Measurements from ENCODE around the gene DLG2. TPM values are rescaled to one million over a fixed set of nuclear protein-coding genes. Genes with fewer than 3 reads are reported as not detected.

DLG2 gene
- total and polyA plus RNA-seq, 4 experiments from 2014 or later, result 0.78 to 2.7 (median 1.9) TPM

GRCh38 chr11:84588131-84588829 lies 1038.9 kb downstream of the DLG2 start:
- intact Hi-C loops (cut with micrococcal nuclease), result no loop called here
- Mint-ChIP-seq H3K9me3 (peaks cover 4 to 33% (median 21%) of the 10 kb centered on the region in 8 donors), H3K4me3 (no peak overlapping the region), H3K27me3 (no peaks in the 10 kb centered on the region), H3K36me3 (peaks cover 0 to 3% of the 10 kb centered on the region in 2 donors), H3K4me1 (no peaks in the 10 kb centered on the region), H3K27ac (no peak overlapping the region)
- ChIA-PET CTCF (ENCODE audit: partially characterized antibody) (no interaction called here), POLR2A (ENCODE audit: partially characterized antibody) (no interaction called here)
- no peaks in the 10 kb centered on the region for H3K36me3 ChIP-seq (ENCODE audit: insufficient read depth, low read length)
- H3K9me3 ChIP-seq (ENCODE audit: control insufficient read depth in 1 of 2, low read length in 2 of 2), result no peaks in the 10 kb centered on the region
- H3K4me1 ChIP-seq (ENCODE audit: insufficient read depth, low read length), result no peaks in the 10 kb centered on the region
- no peak for DNase-seq
- H3K27me3 ChIP-seq (ENCODE audit: insufficient read depth, low read length), result no peaks in the 10 kb centered on the region
- no peak overlapping the region for H3K4me3 ChIP-seq (ENCODE audit: low read length in 2 of 2)
- H3K27ac ChIP-seq (ENCODE audit: low read depth, low read length), result no peak overlapping the region

- Histone ChIP-seq H3K27ac (ENCODE audit: low read depth, low read length) (no peak overlapping the region), H3K27me3 (ENCODE audit: insufficient read depth, low read length) (no peaks in the 10 kb centered on the region), H3K36me3 (ENCODE audit: insufficient read depth, low read length) (no peaks in the 10 kb centered on the region), H3K9me3 (ENCODE audit: control insufficient read depth in 1 of 2, low read length in 2 of 2) (no peaks in the 10 kb centered on the region), H3K4me1 (ENCODE audit: insufficient read depth, low read length) (no peaks in the 10 kb centered on the region), H3K4me3 (ENCODE audit: low read length in 2 of 2) (no peak overlapping the region)
- no peak overlapping the region for H3K4me3 Mint-ChIP-seq
- ChIA-PET POLR2A (ENCODE audit: partially characterized antibody) (no interaction called here), CTCF (ENCODE audit: partially characterized antibody) (no interaction called here)
- no peak overlapping the region for H3K27ac Mint-ChIP-seq
- intact Hi-C loops (cut with micrococcal nuclease), result no loop called here
- H3K27me3 Mint-ChIP-seq, result no peaks in the 10 kb centered on the region
- DNase-seq, result no peak
- H3K4me1 Mint-ChIP-seq, result no peaks in the 10 kb centered on the region
- H3K9me3 Mint-ChIP-seq, result peaks cover 0 to 15% (median 6%) of the 10 kb centered on the region in 8 donors
- H3K36me3 Mint-ChIP-seq, result no peaks in the 10 kb centered on the region
Observed at GRCh38 chr11:84583106-84583505, 1044.0 kb downstream of the DLG2 start.

GRCh38 chr11:84581083-84581482 lies 1046.1 kb downstream of the DLG2 start:
- no peaks in the 10 kb centered on the region for H3K36me3 ChIP-seq (ENCODE audit: insufficient read depth, low read length)
- H3K4me1 Mint-ChIP-seq, result no peaks in the 10 kb centered on the region
- CTCF ChIA-PET (ENCODE audit: partially characterized antibody), result no interaction called here
- no peak overlapping the region for H3K27ac Mint-ChIP-seq
- intact Hi-C loops (cut with micrococcal nuclease), result no loop called here
- H3K9me3 Mint-ChIP-seq, result peaks cover 4 to 22% (median 7%) of the 10 kb centered on the region in 8 donors
- no peaks in the 10 kb centered on the region for H3K9me3 ChIP-seq (ENCODE audit: control insufficient read depth in 1 of 2, low read length in 2 of 2)
- DNase-seq, result no peak
- no peak overlapping the region for H3K27ac ChIP-seq (ENCODE audit: low read depth, low read length)
- no peaks in the 10 kb centered on the region for H3K36me3 Mint-ChIP-seq
- no peak overlapping the region for H3K4me3 ChIP-seq (ENCODE audit: low read length in 2 of 2)
- no peaks in the 10 kb centered on the region for H3K27me3 Mint-ChIP-seq
- POLR2A ChIA-PET (ENCODE audit: partially characterized antibody), result no interaction called here
- H3K27me3 ChIP-seq (ENCODE audit: insufficient read depth, low read length), result no peaks in the 10 kb centered on the region
- no peak overlapping the region for H3K4me3 Mint-ChIP-seq
- no peaks in the 10 kb centered on the region for H3K4me1 ChIP-seq (ENCODE audit: insufficient read depth, low read length)

GRCh38 chr11:84580428-84580827 lies 1046.7 kb downstream of the DLG2 start:
- no peaks in the 10 kb centered on the region for H3K4me1 ChIP-seq (ENCODE audit: insufficient read depth, low read length)
- CTCF ChIA-PET (ENCODE audit: partially characterized antibody), result no interaction called here
- H3K27ac Mint-ChIP-seq, result no peak overlapping the region
- intact Hi-C loops (cut with micrococcal nuclease), result no loop called here
- no peak overlapping the region for H3K4me3 ChIP-seq (ENCODE audit: low read length in 2 of 2)
- H3K36me3 Mint-ChIP-seq, result no peaks in the 10 kb centered on the region
- no peaks in the 10 kb centered on the region for H3K27me3 ChIP-seq (ENCODE audit: insufficient read depth, low read length)
- POLR2A ChIA-PET (ENCODE audit: partially characterized antibody), result no interaction called here
- H3K36me3 ChIP-seq (ENCODE audit: insufficient read depth, low read length), result no peaks in the 10 kb centered on the region
- DNase-seq, result no peak
- no peak overlapping the region for H3K27ac ChIP-seq (ENCODE audit: low read depth, low read length)
- no peak overlapping the region for H3K4me3 Mint-ChIP-seq
- no peaks in the 10 kb centered on the region for H3K27me3 Mint-ChIP-seq
- no peaks in the 10 kb centered on the region for H3K9me3 ChIP-seq (ENCODE audit: control insufficient read depth in 1 of 2, low read length in 2 of 2)
- peaks cover 4 to 22% (median 8%) of the 10 kb centered on the region in 8 donors for H3K9me3 Mint-ChIP-seq
- H3K4me1 Mint-ChIP-seq, result no peaks in the 10 kb centered on the region

- Histone ChIP-seq H3K9me3 (ENCODE audit: control insufficient read depth in 1 of 2, low read length in 2 of 2) (no peaks in the 10 kb centered on the region), H3K27ac (ENCODE audit: low read depth, low read length) (no peak overlapping the region), H3K36me3 (ENCODE audit: insufficient read depth, low read length) (no peaks in the 10 kb centered on the region), H3K4me3 (ENCODE audit: low read length in 2 of 2) (no peak overlapping the region), H3K27me3 (ENCODE audit: insufficient read depth, low read length) (no peaks in the 10 kb centered on the region), H3K4me1 (ENCODE audit: insufficient read depth, low read length) (no peaks in the 10 kb centered on the region)
- peaks cover 7 to 34% (median 22%) of the 10 kb centered on the region in 8 donors for H3K9me3 Mint-ChIP-seq
- no peak overlapping the region for H3K27ac Mint-ChIP-seq
- no peaks in the 10 kb centered on the region for H3K36me3 Mint-ChIP-seq
- no peak for DNase-seq
- intact Hi-C loops (cut with micrococcal nuclease), result no loop called here
- no peaks in the 10 kb centered on the region for H3K27me3 Mint-ChIP-seq
- H3K4me3 Mint-ChIP-seq, result no peak overlapping the region
- no peaks in the 10 kb centered on the region for H3K4me1 Mint-ChIP-seq
- POLR2A ChIA-PET (ENCODE audit: partially characterized antibody), result no interaction called here
- CTCF ChIA-PET (ENCODE audit: partially characterized antibody), result interaction anchor here (1.6 kb wide), 1 partner anchor 8 kb away, joined by 3 read pairs; no protein-coding TSS in a partner anchor
Observed at GRCh38 chr11:84573868-84574267, 1053.3 kb downstream of the DLG2 start.

- no peaks in the 10 kb centered on the region for H3K9me3 ChIP-seq (ENCODE audit: control insufficient read depth in 1 of 2, low read length in 2 of 2)
- Mint-ChIP-seq H3K36me3 (no peaks in the 10 kb centered on the region), H3K9me3 (peaks cover 0 to 21% (median 12%) of the 10 kb centered on the region in 8 donors), H3K27ac (no peak overlapping the region), H3K27me3 (no peaks in the 10 kb centered on the region), H3K4me1 (no peaks in the 10 kb centered on the region), H3K4me3 (no peak overlapping the region)
- intact Hi-C loops (cut with micrococcal nuclease), result no loop called here
- POLR2A ChIA-PET (ENCODE audit: partially characterized antibody), result no interaction called here
- no peak overlapping the region for H3K27ac ChIP-seq (ENCODE audit: low read depth, low read length)
- no peak for DNase-seq
- H3K4me3 ChIP-seq (ENCODE audit: low read length in 2 of 2), result no peak overlapping the region
- no peaks in the 10 kb centered on the region for H3K4me1 ChIP-seq (ENCODE audit: insufficient read depth, low read length)
- no peaks in the 10 kb centered on the region for H3K27me3 ChIP-seq (ENCODE audit: insufficient read depth, low read length)
- CTCF ChIA-PET (ENCODE audit: partially characterized antibody), result no interaction called here
- no peaks in the 10 kb centered on the region for H3K36me3 ChIP-seq (ENCODE audit: insufficient read depth, low read length)
Observed at GRCh38 chr11:84566671-84567070, 1060.5 kb downstream of the DLG2 start.

- Mint-ChIP-seq H3K27me3 (no peaks in the 10 kb centered on the region), H3K4me3 (no peak overlapping the region), H3K4me1 (no peaks in the 10 kb centered on the region), H3K36me3 (no peaks in the 10 kb centered on the region), H3K27ac (no peak overlapping the region), H3K9me3 (peaks cover 0 to 15% (median 8%) of the 10 kb centered on the region in 8 donors)
- CTCF ChIA-PET (ENCODE audit: partially characterized antibody), result interaction anchor here (0.8 to 1.0 kb wide), 2 partner anchors 9 to 17 kb away, joined by 3 read pairs; no protein-coding TSS in a partner anchor
- Histone ChIP-seq H3K4me3 (ENCODE audit: low read length in 2 of 2) (no peak overlapping the region), H3K9me3 (ENCODE audit: control insufficient read depth in 1 of 2, low read length in 2 of 2) (no peaks in the 10 kb centered on the region), H3K27ac (ENCODE audit: low read depth, low read length) (no peak overlapping the region), H3K4me1 (ENCODE audit: insufficient read depth, low read length) (no peaks in the 10 kb centered on the region), H3K36me3 (ENCODE audit: insufficient read depth, low read length) (no peaks in the 10 kb centered on the region), H3K27me3 (ENCODE audit: insufficient read depth, low read length) (no peaks in the 10 kb centered on the region)
- intact Hi-C loops (cut with micrococcal nuclease), result loop anchor here (5.0 kb wide), 1 partner anchor 738 kb away; no protein-coding TSS in a partner anchor
- no peak for DNase-seq
- POLR2A ChIA-PET (ENCODE audit: partially characterized antibody), result no interaction called here
Observed at GRCh38 chr11:84564867-84565184, 1062.3 kb downstream of the DLG2 start.

Data from CD4-positive, alpha-beta memory T cell (primary cell).